Adipose tissue (tissue), 3 donors: ENCODE measurements around the gene COBL. TPM values are rescaled to one million over a fixed set of nuclear protein-coding genes. Genes with fewer than 3 reads are reported as not detected.

ENCODE experiments used
- H3K27ac ChIP-seq: one replicate; pipeline ENCODE4 v1.5.1; 2013; ENCODE audit warnings: low read depth, low read length
- WGBS, 3 donors: extraction: QIAGEN DNeasy Blood & Tissue Kit; methylation state at CpG; one replicate each; pipeline ENCODE4 v1.1.7; 2013; 5-methylcytosine and 5-hydroxymethylcytosine counted together
- polyA plus RNA-seq, 3 donors: library from polyadenylated mRNA; stranded (reverse); fragments of 200-250 nt; gene quantifications; one replicate each; pipeline ENCODE4 v1.2.3, GENCODE V29; 2013
- donor health status: healthy with polysubstance abuse.
- donor health status: Bipolar disorder and iron deficiency.
- donor health status: healthy.

COBL gene
- polyA plus RNA-seq, 3 donors, result 1.8 to 8.0 (median 4.8) TPM

- no peak overlapping the region for H3K27ac ChIP-seq
- WGBS, 3 donors, result 89 to 97% (median 91%) methylated on average over 3 of the region's 3 CpGs
These were observed 166.4 kb downstream of the COBL start for GRCh38 chr7:51150193-51150592.

- no peak overlapping the region for H3K27ac ChIP-seq
- WGBS, 3 donors, result 90 to 93% (median 92%) methylated on average over 6 of the region's 6 CpGs
These were observed 168.4 kb downstream of the COBL start for GRCh38 chr7:51148216-51148615.

GRCh38 chr7:51146816-51147586, 169.6 kb downstream of the COBL start:
- WGBS, 3 donors, result 95 to 99% (median 96%) methylated on average over 7 of the region's 7 CpGs

GRCh38 chr7:51144178-51144577, 172.4 kb downstream of the COBL start:
- no peak overlapping the region for H3K27ac ChIP-seq
- 51 to 63% (median 56%) methylated on average over 7 of the region's 7 CpGs for WGBS, 3 donors

More at GRCh38 chr7:51146816-51147586, 169.6 kb downstream of the COBL start:
- no peak overlapping the region for H3K27ac ChIP-seq

DNA sequence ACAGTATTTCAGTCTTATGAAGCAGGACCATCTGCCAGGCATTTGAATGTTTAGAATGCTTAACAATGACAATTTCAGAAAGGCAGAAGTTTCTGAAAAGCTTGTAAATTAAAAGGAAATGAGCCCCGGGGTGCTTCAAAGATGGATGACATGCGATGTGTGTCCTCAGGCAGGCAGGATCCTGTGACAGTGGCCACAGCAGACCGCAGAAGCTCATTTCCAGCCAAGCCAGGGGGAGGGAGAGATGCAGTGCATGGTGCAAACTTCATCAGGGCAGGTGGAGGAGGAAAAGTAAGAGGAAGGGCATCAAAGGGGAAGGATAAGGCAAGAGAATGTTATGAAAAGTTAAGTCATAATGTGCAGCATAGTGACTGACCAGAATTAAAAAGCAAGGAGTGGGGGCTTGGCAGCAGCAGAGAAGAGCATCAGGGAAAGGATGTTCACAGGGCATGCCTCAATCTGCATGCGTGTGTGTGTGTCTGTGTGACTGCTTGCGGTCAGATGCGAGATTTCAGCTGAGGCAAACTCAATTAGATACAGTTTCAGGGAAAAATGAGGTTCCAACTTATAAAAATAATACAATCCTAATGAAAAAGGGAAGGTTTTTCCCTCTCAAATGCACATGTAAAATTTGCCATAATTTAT, 173.7 kb downstream of the COBL start:
- WGBS, 3 donors, result 60 to 86% (median 66%) methylated on average over 6 of the region's 6 CpGs
- H3K27ac ChIP-seq, result no peak overlapping the region

- 15 to 21% (median 17%) methylated on average over 4 of the region's 4 CpGs for WGBS, 3 donors
- H3K27ac ChIP-seq, result no peak overlapping the region
These were observed 175.1 kb downstream of the COBL start for GRCh38 chr7:51141451-51142003.

DNA sequence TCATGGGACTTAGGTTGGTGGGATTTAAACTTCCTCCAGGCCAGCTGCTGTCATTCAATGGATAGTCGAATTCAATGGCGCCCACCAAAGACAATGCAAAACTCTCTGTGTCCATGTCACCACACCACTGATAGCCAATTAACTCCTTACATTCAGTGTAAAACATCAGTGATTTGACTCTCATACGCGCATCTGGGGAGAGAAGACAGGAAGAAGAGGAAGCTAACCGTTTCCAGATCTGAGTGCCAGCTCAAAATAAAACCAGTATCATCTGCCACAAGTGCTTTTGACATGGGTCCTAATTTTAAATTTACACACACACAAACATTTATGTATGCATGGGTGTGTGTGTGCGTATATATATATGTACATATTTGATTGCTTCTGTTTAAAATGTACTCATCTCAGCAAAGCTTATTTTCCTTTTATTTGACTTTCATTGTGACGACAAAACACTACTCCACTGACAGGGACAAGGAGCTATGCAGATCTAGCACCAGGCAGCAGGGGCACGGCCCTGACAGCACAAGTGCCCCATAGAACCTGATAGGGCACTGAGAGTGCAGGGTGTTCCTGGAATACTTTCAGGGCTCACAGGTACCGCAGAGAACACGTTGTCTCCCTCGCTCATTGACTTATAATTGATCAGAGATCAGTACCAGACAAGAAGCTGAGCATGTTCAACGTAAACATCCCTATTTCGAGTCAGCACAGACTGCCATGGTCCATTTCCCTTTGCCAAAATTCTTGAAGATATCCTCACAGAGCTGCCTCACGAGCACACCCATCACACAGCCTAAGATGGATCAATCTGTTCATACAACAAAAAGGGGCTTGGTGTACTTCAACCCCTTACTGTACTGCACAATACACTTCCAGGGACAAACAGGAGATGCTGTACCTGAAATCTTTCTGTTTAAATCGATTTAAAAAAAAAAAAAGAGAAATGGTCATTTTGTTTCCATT, 176.1 kb downstream of the COBL start:
- H3K27ac ChIP-seq, result no peak overlapping the region
- 51 to 64% (median 63%) methylated on average over 15 of the region's 15 CpGs for WGBS, 3 donors

GRCh38 chr7:51139796-51140195, 176.8 kb downstream of the COBL start:
- WGBS, 3 donors, result 49 to 55% (median 51%) methylated on average over 1 of the region's 1 CpG
- H3K27ac ChIP-seq, result no peak overlapping the region

- H3K27ac ChIP-seq, result no peak overlapping the region
- 54 to 82% (median 79%) methylated on average over 10 of the region's 10 CpGs for WGBS, 3 donors
These were observed 178.2 kb downstream of the COBL start for GRCh38 chr7:51138123-51139085.

DNA sequence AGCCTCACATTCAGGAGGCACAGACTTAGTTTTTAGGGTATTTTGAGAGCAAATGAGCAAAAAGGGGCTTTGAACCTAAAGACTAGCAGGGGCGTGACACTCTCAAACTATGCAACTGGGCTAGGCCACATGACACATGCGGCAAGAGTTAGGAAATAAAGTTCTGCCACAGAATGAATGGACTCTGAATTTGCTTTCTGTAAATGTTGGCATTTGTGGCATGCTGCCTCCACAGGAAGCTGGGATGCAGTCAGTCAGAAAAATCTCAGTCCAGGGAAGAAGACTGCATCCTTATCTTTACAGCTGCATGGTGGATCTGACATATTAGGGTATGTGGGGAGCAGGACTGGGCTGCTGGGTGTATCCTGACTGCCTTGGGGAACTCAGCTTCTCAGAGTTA, 181.0 kb downstream of the COBL start:
- no peak overlapping the region for H3K27ac ChIP-seq
- WGBS, 3 donors, result 60 to 93% (median 65%) methylated on average over 2 of the region's 2 CpGs

DNA sequence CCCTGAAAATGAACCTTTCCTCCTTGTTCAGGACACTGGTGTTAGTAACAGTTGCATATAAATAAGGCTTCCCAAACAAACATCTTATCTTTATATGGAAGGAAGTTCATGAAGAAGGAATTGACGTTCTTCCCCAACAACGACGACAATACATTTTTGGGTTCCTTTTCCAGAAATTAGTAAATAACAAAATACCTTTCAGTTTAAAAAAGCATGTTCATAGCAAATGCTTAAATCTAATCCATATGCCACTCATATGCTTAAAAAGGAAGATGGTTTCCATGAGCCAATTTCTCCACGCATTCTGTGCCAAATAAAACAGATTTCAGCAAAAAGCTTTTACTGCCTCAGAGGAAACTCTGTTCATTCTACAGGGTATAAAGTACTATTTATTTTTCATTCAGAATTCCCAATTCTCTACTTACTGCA, 182.6 kb downstream of the COBL start:
- no peak overlapping the region for H3K27ac ChIP-seq
- 56 to 77% (median 69%) methylated on average over 4 of the region's 4 CpGs for WGBS, 3 donors

- H3K27ac ChIP-seq, result no peak overlapping the region
- WGBS, 3 donors, result 76 to 99% (median 93%) methylated on average over 3 of the region's 3 CpGs
These were observed 183.9 kb downstream of the COBL start for GRCh38 chr7:51132661-51133060.

- 76 to 80% (median 78%) methylated on average over 8 of the region's 8 CpGs for WGBS, 3 donors
These were observed 186.8 kb downstream of the COBL start for GRCh38 chr7:51129527-51130472.

DNA sequence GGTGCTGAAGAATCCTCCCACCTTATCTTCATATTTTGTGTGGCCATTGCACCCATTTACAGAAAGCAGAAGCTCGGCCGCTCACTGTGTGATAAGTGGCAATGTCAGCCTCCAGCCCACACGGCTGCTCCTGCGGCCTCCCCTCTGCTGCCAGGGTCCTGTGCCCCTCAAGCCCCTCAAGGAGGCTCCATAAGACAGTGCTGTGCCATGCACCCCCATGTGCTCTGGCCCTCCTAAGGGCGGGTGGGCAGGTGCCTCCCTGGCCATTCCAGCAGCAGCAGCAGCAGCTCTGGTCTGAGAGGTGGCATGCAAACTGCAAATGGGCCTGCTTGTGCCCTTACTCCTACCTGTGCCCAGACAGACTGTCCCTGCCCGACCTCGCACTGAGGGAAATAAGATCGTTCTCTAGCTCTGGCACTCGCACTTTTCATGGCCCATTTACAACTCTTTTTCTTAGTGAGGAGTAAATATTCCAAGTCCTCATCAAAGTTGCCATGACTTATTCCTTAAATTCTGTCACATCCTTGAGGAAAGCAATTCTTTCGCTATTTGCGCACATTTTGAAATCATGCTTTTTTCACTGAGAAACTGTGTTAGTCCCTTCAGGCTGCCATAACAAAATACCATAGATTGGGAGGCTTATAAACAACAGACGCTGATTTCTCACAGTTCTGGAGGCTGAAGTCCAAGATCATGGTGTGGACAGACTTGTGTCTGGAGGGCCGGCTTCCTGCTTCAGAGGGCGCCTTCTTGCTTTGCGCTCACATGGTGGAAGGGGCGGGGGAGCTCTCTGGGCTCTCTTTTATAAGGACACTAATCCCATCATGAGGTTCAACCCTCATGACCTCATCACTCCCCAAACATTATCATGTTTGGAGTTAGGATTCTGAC, 187.8 kb downstream of the COBL start:
- 76 to 89% (median 88%) methylated on average over 16 of the region's 16 CpGs for WGBS, 3 donors

More at GRCh38 chr7:51129527-51130472, 186.8 kb downstream of the COBL start:
- no peak overlapping the region for H3K27ac ChIP-seq

DNA sequence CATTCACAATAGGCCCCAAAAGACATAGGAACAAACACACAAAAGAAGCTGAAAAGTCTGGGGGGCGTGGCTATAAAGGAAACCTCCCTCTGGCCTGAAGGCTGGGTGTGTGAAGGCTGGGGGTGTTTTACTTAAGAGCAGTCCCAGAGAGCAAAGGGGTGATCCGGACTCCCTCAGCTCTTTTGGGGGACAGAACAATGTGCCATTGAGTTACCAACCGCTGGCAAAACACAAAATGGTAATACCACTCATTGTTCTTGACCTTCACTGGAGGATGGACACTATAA, 189.0 kb downstream of the COBL start:
- H3K27ac ChIP-seq, result no peak overlapping the region
- WGBS, 3 donors, result 54 to 65% (median 61%) methylated on average over 3 of the region's 3 CpGs

More for the DNA sequence above, 187.8 kb downstream of the COBL start:
- no peak overlapping the region for H3K27ac ChIP-seq
